Activated CD4-positive, alpha-beta T cell treated with anti-CD3 and anti-CD28 coated beads, Interleukin-2, amount 50 U/mL, for 4 hours (primary cell): ENCODE data around the gene RARA.
"Not testable (repeated sequence)": the region's sequence is repeated elsewhere in the genome, so short reads cannot be mapped to it uniquely, and the experiment has no call there.

Experiments
- DNase-seq, 2 experiments: peaks; one replicate each; pipeline ENCODE4 v3.0.0-alpha.2; 2020

RARA gene

DNA sequence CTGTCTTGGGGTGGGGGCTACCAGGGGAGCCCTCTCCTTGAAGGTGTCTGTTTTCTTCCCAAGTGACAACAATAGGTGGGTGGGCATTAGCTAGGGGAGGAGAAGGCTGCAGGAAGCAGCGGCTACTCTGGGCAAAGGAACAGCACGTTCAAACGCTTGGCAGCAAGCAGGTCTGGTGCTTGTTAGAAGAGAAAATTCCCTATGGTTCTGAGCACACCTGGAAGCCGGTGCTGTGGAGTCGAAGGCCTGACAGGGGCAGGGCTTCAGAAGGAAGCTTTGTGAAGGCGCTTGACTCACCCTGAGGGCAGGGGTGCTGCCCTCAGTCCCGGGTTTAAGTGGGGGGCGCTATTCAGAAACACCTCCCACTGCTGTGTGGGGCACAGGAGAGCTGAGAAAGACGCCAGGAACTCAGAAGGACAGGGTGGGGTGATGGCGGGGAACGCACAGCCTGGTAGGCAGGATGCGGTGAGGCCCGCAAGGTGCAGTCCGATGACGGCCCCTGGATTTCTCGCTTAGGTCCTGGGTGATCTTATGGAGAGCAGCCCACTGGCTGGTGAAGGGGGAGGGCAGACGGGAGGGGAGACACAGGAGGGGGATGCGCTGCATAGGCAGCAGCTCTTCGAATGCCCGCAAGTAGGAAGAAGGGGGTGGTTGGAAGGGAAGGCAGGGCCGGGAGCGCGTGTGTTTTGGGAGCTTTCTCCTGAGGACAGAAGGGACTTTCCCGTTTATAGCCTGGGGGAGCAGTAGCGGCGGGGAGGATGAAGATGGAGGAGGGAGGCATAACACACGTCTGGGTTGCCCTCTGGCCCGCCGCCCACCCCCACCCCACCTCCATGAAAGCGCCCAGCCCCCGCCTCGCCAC lies 52.3 kb downstream of the RARA start:
- DNase-seq, result no peak

DNA sequence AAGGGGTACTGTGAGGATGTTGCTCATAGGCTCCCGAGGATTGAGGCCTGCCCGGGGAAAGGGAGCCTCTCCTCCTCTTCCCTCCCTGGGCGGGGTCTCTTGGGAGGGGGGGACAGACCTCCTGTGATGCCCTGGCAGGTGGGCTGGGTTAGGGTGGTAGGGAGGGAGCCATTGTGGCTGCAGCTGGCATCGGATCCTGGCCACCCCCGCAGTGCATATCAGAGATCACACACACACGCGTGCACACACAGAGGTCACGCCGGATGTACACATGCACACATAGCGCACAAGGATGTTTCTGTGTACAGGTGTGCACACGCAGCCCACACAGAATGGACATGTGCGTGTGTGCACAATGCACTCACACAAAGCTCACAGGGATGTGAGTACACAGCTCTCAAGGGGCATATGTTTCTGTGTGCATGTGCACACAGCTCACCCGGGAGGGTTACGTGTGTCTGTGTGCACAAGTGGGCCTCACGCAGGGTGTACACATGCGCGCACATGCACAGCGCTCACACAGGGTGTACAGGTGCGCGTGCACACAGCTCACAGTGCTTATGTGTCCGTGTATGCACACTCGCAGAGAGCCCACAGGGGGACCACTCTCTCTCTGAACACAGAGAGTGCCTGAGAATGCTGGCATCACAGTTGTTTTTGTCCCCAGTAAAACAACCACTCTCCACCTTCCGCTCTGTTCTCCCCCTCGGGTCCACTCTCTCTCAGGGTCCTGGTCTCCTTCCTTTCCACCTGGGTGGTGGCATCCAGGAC lies 53.1 kb downstream of the RARA start:
- DNase-seq, result no peak

DNA sequence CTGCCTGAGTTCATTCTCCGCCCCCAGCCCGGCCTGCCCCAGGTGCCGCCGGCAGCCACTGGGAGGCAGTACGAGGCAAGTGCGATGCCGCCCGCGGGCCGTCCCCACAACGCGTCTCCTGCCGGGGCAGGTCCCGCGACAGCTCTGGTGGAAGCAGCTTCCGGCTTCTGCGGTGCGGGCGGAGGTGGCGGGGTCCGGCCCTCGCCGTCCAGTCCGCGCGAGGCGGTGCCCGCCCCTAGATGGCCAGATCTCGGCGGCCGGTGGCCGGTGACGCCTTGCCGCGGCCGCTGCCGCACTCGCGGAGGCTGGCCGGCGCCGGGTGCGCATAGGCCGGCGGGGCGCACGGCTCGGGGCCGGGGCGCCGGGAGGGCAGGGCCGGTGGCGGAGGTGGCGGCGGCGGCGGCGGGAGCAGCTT lies 53.7 kb downstream of the RARA start:
- DNase-seq, result peak; percentile 73 to 77

DNA sequence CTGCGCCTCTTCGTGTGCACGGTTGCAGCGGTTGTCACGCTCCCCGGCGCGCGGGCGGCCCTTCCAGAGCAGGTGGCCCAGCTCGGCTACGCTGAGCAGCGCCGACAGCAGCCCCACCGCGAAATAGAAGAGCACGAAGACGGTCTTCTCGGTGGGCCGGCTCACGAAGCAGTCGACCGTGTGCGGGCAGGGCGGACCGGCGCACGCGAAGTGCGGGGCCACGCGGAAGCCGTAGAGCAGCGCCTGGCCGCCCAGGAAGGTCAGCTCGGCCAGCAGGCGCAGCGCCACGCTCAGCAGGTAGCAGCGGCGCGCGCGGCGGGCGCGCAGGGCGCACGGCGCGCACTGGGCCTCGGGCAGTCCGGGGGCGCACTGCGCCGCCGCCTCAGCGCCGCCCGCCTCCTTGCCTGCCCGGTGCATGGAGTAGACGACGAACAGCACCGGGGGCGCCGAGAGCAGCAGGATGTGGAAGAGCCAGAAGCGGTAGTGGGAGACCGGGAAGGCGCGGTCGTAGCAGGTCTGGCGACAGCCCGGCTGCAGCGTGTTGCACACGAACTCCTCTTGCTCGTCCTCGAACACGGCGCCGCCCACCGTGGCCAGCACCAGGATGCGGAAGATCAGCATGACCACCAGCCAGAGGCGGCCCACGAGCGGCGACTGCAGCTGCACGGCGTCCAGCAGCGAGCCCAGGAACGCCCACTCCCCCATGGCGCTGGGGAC lies 54.3 kb downstream of the RARA start:
- DNase-seq, result no peak

DNA sequence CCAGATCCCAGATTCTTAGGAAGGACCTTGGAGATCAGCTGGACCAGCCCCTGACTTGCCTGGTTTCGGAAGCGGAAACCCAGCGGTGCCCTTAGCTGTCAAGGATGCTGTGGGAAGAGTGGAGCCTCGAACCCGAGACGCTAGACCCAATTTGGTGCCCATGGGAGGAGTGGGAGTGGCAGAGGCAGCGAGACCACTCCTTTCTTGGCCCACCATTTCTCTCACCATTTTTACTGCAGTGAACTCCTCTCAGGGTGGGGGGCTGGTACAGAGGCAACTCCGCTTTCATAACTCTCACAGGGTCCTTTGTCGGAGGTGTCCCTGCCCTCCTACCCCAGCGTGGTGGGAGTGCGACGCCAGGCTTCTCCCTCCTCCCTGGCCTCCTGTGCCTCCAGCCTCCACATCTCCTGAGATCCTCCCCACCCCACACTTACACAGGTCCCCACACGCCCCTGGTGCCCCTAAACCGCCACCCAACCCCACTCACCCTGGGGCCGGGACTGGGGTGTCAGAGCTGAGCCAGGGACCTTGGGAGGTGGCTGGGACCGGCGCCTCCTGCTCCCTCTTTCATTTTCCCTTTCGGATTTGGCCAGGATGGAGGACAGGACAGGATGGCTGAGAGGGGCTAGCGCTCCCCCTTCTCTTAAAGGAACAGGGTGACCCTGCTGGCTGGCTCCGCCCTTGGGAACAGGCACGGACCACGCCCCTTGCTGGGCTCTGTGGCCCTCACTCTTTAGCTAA lies 55.3 kb downstream of the RARA start, which contains the start of gene GJD3:
TSS of gene GJD3 (minus strand) at position 617 of the 741 bp plus-strand sequence. CDS start 922 bp downstream, outside the sequence.
- no peak for DNase-seq

DNA sequence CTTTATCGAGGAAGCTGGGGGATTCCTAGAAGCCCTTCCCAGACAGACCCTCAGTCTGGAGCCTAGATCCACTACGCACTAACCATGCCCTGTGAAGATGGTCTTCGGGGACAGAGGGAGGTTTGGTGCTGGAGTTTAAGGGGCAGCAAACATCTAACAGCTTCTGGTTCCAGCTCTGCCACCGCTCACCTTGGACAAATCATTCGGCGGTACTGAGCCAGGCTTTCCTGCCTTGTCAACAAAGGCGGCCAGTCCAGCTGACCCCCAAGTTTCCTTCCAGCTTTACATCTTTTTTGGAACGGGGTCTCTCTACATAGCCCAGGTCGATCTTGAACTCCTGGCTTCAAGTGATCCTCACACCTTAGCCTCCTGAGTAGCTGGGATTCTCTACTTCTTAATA lies 55.9 kb downstream of the RARA start:
- DNase-seq, result no peak

DNA sequence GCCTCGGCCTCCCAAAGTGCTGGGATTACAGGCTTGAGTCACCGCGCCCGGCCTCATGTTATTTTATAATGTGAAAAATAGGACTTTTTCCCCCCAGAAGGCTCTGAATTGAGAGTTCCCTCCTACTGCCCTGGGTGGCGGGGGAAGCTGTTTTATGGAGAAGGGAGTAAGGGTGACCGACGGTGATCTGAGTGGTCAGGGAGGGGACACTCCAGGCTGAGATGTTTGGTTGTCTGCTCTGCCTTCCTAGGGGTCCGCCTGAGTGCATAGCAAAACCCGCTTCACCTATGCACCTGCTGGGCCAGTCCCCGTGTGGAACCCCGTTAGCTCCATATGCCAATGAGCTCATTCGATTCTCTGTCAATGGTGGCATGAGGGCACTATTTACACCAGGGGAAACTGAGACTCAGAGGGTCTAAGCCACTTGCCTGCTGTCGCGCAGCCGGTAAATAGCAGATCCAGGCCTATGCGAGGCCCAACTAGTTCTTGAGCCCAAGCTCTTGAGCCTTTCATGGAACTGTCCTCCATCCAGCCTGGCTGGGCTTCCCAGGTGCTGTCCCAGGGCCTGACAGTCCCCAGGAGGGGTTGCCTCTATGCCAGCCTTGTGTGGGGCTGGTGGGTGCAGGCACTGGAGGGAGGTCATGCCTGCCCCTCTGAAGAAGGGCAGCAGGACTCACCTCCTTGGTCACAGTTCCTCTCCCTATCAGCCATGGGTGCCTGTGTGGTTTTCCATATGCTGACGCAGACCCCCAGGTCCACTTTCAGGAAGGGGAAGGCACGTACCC lies 57.3 kb downstream of the RARA start:
- no peak for DNase-seq

DNA sequence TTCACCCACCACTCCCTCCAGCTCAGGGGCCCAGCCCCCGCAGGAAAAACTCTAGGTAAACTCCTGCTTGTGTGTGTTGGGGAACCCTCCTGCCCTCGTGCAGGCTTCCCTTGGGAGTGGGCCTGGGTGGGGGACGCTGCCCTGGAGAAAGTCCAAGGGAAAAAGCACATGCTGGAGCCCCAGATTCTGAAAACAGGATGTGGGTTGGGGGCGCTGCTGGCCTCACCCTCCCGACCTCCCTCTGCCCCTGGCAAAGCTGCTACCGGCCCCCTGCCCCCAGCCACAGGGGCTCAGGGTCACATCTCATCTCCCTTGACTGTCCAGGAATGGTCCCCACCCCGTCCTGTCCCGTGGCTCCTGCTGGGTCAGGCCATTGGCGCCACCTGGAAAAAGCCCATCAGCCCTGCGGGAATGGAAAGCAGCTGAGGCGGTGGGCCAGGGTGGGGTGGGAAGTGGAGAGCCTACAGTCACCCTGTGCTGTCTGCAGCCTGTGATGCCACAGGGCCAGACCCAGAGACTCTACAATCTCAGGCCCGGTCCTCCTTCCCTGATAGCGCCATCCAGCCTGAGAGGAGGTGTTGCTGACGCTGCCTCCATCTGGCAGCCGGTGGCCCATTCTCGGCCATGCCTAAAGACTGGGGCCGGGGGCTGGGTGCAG lies 58.0 kb downstream of the RARA start:
- DNase-seq, result no peak

DNA sequence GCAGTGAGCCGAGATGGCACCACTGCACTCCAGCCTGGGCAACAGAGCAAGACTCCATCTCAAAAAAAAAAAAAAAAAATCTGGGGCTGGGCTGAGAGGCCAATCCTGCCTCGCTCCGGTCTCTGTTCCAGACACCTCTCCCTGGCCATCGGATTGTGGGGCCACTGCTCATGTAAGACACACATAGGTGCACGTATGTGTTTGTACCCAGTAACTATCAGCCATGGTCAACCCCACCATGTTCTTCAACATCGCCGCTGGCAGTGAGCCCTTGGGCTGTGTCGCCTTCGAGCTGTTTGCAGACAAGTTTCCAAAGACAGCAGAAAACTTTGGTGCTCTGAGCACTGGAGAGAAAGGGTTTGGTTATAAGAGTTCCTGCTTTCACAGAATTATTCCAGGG lies 58.7 kb downstream of the RARA start:
- not testable (repeated sequence) for DNase-seq

DNA sequence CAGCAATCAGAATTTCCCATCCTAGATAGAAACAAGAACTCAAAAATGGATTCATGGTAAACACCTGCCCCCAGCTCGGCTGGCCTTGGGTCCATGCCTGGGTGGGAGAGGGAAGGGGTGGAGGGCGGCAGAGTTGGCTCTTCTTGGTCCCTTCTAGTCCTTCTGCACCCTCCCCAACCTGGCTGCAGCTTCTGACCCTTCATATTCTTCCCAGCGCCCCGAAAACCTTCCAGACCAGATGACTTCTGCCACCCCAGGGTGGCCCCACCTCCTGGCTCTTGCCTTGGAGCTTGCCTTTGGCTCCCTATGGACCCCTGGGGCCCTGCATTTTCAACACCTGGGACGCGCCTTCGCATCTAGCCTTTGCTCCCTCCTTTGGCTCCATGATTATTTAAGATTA lies 60.9 kb downstream of the RARA start:
- DNase-seq, result no peak

DNA sequence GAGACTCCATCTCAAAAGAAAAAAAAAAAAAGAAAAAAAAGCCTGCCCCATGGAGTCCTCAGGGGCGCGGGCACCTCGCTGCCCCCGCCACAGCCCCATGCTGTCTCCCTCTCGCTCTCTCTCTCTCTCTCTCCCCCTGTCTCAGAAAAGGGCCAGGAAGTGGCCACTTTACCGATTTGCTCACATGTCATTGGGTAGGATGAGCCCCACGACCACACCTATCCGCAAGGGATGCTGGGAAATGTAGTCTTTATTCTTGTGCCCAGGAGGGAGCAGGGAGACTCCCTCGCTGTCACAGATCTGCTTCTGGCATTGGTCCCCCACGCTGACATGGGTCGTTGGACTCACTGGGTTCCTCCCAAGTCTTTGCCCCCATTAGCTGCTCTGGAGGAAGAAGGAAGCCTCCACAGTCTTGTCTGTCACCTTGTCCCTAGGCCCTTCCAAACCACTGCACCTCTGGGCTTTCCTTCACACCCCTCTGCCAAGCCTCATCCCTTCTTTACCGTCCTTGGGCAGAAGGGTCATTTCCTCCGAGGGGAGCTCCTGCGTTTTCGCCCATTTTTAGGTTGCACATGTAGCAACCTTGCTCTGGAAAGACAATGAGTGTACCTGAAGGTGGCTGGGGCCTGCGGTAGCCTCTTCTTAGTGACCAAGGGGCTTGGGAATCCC lies 62.4 kb downstream of the RARA start:
- no peak for DNase-seq

DNA sequence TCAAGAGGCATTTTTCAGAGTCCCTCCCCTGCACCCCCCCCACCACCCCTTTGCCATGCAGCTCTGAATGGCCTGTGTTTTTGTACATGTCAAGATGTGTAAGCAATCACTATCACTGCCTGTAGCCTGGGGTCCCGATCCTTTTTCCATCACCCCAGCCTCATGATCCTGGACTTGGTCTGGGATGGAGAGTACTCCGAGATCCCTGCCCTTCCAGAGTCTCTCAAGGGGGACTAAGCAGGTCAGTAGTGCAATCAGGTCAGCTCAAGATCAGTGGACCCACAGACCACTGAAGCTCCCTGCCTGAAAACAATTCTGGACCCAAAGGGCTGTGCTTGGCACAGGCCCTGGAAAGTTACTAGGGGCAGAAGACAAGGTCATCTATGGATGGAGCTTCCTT lies 63.1 kb downstream of the RARA start:
- DNase-seq, result no peak

DNA sequence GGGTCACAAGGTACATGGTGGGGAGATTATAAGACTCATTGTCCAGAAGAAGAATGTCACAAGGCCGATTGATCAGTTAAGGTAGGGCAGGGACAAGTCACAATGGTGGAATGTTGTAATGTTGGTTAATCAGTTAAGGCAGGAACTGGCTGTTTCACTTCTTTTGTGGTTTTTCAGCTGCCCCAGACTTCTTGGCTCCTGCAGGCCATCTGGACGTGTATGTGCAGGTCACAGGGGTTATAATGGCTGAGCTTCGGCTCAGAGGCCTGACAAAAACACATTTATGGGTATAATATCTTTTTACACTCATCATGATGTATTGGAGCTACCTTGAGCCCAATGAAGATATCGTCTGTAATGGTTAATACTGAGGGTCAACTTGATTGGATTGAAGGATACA lies 63.7 kb downstream of the RARA start:
- DNase-seq, result not testable (repeated sequence)

DNA sequence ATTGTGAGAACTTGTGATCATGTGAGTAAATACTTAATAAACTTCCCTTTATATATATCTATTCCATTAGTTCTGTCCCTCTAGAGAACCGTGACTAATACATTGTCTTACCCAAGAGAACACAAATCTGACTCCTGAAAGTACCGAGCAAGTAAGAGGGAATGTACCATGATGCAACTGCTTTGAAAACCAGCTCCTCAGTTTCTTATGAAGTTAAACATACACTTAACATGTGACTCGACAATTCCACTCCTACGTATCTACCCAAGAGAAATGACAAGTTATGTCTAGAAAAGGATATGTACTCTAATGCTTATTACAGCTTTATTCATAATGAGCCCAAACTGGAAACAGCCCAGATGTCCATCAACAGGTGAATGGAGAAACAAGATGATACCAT lies 64.3 kb downstream of the RARA start:
- no peak for DNase-seq

DNA sequence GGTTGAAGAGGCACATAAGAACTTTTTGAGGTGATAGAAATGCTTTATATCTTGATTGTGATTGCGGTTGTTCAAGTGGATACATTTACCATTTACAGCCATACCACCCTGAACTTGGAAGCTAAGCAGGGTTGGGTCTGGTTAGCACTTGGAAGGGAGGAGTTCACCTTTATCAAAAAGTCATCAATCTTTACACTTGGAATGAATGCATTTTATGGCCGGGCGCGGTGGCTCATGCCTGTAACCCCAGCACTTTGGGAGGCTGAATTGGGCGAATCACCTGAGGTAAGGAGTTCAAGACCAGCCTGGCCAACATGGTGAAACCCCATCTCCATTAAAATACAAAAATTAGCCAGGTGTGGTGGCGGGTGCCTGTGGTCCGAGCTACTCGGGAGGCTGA lies 65.0 kb downstream of the RARA start:
- no peak for DNase-seq

DNA sequence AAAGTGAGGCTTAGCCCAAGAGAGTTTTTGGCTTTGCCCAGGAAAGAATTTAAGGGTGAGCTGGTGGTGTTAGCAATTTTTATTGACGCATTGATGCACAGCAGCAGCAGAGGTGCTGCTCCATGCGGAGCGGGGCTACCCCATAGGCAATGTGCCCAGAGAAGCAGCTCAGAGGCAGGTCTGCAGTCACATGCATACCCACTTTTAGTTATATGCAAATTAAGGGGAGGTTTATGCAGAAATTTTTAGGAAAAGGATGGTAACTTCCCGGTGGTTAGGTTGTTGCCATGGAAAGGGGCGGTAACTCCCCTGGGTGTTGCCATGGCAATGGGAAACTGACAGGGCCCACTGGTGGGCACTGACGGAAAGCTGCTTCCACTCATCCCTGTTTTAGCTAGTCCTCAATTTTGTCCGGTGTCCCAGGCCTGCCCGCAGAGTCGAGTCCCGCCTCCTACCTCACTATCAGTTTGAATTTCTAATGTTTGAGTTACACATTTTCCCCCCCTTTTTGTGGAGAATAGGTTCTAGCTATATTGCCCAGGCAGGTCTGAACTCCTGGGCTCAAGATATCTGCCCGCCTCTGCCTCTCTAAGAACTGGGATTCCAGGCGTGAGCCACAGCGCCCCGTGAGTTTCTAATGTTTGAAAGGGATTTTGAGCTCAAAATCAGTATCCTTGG lies 66.0 kb downstream of the RARA start:
- DNase-seq, result no peak

DNA sequence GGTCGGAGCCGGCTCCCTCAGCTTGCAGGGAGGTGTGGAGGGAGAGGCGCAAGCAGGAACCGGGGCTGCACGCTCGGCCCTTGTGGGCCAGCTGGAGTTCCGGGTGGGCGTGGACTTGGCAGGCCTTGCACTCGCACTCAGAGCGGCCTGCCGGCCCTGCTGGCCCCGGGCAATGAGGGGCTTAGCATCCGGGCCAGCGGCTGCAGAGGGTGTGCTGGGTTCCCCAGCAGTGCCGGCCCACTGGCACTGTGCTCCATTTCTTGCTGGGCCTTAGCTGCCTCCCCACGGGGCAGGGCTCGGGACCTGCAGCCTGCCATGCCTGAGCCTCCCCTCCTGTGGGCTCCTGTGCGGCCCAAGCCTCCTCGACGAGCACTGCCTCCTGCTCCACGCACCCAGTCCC lies 66.8 kb downstream of the RARA start:
- not testable (repeated sequence) for DNase-seq

DNA sequence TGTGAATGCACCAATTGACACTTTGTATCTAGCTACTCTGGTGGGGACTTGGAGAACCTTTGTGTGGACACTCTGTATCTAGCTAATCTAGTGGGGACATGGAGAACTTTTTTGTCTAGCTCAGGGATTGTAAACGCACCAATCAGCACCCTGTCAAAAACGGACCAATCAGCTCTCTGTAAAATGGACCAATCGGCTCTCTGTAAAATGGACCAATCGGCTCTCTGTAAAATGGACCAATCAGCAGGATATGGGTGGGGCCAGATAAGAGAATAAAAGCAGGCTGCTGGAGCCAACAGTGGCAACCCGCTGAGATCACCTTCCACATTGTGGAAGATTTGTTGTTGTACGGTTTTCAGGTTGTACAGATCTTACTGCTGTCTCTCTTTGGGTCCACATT lies 67.6 kb downstream of the RARA start:
- DNase-seq, result not testable (repeated sequence)

DNA sequence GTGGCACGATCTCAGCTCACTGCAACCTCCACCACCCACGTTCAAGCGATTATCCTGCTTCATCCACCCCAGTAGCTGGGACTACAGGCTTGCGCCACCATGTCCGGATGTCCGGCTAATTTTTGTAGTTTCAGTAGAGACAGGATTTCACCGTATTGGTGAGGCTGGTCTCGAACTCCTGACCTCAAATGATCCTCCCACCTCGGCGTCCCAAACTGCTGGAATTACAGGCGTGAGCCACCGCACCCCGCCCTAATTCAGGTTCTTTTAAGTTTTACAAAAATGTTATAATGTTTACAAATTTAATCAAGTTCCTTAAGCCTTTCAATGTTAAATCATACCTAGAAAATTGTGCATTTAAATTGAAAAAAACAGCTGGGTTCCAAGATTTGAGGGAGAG lies 68.9 kb downstream of the RARA start:
- DNase-seq, result no peak

DNA sequence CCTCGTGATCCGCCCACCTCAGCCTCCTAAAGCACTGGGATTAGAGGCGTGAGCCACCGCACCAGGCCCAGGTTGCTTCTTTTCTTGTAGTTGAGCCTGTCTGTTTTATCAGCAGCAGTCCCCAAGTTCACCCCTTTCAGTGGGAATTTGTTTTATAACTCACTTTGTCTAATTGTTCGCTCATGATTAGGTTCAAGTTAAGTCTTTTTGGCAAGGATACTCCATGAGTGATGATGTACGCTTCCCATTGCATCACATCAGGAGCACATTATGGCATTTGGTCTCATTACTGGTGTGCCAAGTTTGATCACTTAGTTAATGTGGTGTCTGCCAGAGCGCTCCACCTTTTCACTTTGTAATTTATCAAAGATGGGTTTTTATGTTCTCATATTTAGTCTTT lies 70.0 kb downstream of the RARA start:
- DNase-seq, result no peak
